HG02973 (cell line): ENCODE data around the gene SNAPIN.
"Not testable (repeated sequence)": the region's sequence is repeated elsewhere in the genome, so short reads cannot be mapped to it uniquely, and the experiment has no call there.

Experiments used
- ATAC-seq: cut with Tn5 transposase; IDR thresholded peaks from one replicate; pipeline ENCODE4 v1.9.1; 2021; ENCODE audit warnings: moderate library complexity; ENCODE audit not compliant: unreplicated experiment

The SNAPIN gene

DNA sequence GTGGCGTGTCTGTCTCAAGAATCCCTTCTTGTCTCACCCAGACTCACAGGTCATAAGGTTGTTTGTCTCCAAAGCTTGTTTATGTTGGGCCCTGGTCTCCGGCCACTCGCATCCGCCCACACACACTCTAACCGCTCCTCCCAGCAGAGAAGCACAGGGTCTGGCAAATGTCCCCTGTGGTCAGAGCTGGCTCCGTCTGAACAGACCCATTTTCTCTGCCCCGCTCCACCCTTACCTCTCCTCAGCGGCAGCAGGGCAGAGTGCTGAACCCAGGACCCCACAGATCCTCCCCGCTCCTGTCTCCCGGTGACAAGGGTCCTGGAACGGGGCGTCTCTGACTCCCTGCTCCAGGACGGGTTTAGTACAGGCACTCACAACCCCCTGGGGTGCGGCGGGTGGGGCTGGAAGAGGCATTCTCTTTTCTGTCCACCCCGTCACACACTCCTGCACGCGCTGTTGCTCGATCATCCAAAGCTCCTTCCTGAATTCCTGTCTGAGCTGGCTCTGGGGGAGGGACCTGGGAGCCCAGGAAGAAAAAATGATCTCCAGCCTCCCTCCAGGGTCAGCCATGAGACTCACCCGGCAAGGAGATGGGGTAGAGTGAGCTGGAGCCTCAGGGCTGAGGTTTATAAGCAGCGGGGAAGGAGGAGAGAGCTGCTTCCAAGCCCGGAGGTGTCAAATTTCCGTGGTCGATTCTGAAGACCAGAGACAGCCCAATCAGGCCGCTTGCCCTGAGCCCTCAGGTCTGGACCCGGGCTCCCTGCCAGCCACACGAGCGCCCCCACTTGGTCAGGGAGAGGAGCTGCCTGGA is 31.4 kb upstream of the SNAPIN start, which contains the start of gene S100A13:
Gene S100A13 (minus strand): TSS at position 602 of the 811 bp plus-strand sequence. CDS start 1,033 bp downstream, outside the sequence.
- ATAC-seq, result no peak

DNA sequence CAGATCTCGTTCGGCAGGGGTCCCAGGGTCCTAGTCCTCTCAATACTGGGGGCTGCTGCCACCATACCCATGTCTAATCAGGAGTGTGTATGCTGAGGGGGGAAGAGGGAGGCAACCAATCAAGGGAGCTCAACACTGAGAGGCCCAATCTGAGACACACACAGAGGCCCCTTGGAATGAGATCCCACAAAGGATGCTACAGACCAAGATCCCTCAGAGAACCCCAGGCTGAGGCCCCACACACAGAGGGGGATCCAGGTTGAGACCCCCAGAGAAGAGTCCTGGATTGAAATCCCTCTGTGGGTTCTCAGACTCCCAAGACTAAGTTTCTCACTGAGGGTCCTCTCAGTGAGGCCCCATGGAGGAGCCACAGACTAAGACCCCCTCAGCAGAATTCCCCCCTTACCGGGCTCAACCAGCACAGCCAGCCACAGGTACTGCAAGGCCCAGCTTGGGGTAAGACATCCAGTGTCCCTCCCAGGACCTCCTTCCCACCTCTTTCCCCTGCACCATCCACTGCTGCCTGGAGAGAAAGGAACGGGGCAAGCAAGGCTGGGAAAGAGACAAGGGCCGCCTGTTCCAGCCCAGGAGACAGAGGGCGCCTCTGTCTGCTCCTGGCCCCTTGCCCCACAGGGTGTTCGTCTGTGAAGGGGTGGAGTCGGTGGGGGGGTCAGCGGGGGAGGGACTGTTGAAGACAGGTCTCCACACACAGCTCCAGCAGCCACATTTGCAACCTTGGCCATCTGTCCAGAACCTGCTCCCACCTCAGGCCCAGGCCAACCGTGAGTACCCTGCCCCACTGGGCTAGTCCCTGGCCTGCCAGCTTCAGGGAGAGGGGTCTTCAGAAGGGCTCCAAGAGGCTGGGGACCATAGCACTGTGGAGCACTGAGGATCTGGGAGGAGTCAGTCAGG is 30.5 kb upstream of the SNAPIN start, which contains the start of gene S100A1:
Gene S100A1 (plus strand): TSS at position 720 of the 912 bp plus-strand sequence. CDS start 2,088 bp downstream, outside the sequence.
- ATAC-seq, result no peak

DNA sequence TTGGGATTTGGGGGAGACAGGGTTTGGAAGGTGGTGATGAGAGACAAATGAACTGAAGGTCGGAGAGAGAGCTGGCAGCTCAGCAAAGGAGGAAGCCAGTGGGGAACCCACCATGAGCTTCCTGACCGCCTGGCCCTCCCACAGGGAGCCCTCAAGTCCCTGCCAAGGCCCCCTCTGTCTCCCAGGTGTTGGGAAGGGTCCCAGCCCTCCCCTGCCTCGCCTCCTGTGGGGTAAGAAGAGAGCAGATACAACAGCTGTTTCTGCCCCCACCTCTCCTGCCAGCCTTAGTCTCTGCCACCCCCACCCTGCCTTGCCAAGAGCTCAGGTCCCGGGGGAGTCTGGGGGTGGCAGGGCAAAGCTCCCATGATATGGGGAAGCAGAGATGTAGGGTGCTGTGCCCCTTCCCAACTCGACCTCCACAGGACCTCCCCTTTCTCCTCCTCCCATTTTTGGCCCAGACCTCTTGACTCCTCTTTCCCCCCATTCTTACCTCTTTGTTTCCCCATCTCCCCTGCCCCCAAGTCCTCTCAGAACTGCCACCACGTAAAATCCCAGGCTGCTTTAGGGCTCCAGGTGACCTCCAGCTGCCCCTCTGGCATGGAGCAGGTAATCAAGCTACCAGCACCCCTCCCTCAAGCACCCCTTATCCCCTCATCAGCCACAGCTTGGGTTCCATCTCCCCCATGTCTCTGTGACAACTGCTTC is 29.7 kb upstream of the SNAPIN start:
- no peak for ATAC-seq

DNA sequence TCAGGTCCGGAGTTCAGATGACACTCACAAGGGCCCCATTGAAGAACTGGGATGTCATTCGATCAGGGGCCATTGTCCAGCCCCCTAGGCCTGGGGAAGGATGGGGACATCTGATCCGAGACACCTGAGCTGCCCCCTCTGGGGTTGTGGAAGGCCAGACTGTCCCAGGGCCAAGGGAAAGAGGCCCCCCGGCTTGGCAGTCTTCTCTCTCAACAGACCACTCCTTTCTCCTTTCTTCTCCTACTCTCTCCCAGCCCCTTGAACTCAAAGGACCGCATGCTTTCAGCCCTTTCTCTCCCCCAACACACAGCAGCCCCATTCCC is 29.2 kb upstream of the SNAPIN start:
- no peak for ATAC-seq

DNA sequence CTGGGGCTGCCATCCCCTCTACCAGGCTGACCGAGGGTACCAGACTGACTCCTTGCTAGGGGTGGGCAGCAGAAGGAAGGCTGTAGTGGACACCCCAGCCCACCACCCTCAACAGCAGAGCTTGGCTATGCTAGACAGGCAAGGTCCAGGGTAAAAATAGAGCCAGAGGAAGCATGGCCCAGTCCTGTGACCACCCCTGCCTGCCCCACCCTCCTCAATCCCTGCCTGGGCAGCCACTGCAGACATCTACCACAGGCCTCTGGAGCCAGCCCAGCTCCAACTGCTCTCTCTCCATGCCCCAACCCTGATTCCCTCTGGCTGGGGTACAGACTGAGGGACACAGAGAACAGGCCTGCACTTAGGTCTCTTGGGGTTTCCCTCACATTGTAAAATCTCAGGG is 28.5 kb upstream of the SNAPIN start:
- ATAC-seq, result no peak

DNA sequence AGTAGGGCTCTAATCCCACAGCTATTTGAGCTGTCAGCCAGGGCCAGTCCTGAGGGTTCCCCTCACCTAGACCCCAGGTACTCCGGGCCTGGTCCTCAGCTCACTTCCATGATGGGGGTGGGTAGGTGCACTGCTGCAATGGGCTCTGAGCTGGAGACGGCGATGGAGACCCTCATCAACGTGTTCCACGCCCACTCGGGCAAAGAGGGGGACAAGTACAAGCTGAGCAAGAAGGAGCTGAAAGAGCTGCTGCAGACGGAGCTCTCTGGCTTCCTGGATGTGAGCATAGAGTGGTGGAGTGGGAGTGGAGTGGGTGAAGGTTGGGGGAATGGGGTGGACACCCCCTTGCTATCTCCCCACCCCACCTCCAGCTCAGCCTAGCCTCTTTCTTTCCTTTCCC is 28.1 kb upstream of the SNAPIN start:
- ATAC-seq, result no peak

DNA sequence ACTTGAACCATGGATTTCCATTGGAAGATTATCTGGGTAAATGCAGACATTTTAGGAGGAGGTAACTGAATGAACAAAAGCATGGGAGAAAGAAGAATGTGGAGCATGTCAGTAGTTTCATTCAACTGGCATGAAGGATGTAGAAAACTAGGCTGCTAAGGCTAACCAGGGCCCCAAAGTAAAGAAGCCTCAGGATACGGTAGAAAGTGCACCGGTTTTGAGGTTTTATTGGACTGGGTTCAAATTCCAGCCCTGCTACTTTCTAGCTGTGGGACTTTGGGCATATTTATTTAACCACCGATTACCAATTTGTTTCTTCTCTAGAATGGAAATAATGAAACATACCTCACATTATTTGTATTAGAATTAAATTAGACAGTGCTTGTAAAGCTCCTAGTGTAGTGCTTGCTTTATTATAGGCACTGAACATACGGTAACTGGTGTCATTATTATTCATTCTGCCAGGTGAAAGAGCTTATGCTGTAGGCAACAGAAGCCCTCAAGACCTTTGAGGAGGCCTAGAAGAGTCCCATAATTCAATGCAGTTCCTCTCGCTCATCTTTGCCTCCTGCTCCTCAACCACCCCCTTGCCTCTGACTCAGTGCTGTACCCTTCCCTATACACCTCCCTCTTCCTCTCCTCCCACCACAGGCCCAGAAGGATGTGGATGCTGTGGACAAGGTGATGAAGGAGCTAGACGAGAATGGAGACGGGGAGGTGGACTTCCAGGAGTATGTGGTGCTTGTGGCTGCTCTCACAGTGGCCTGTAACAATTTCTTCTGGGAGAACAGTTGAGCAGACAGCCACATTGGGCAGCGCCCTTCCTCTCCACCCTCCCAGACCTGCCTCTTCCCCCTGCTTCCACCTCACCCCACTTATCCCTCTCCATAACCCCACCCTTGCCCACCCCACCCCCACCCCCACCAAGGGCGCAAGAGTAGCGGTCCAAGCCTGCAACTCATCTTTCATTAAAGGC is 27.2 kb upstream of the SNAPIN start:
- no peak for ATAC-seq

DNA sequence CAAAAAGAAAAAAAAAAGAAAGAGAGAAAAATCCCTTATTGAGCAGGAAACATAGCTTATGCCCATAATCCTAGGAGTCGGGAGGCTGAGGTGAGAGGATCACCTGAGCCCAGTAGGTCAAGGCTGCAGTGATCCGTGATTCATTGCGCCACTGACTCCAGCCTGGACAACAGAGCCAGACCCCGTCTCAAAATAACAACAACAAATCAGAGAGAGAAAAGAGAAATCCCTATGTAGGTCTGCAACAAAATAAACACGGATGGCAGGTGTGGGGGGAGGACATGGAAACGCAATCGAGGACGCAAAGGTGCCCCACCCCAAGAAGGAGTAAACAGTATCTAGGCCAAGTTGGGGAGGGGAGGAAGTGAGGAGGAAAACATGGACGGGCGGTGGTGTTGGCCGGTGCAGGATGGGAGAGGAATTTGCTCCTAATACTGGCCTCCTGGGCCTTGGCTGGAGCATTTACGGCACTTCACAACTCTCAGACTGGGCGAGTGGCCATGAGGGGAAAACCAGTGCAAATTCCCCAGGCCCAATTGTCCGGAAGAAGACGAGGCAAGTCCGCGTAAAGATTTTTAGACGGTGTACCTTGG is 25.2 kb upstream of the SNAPIN start:
- no peak for ATAC-seq

DNA sequence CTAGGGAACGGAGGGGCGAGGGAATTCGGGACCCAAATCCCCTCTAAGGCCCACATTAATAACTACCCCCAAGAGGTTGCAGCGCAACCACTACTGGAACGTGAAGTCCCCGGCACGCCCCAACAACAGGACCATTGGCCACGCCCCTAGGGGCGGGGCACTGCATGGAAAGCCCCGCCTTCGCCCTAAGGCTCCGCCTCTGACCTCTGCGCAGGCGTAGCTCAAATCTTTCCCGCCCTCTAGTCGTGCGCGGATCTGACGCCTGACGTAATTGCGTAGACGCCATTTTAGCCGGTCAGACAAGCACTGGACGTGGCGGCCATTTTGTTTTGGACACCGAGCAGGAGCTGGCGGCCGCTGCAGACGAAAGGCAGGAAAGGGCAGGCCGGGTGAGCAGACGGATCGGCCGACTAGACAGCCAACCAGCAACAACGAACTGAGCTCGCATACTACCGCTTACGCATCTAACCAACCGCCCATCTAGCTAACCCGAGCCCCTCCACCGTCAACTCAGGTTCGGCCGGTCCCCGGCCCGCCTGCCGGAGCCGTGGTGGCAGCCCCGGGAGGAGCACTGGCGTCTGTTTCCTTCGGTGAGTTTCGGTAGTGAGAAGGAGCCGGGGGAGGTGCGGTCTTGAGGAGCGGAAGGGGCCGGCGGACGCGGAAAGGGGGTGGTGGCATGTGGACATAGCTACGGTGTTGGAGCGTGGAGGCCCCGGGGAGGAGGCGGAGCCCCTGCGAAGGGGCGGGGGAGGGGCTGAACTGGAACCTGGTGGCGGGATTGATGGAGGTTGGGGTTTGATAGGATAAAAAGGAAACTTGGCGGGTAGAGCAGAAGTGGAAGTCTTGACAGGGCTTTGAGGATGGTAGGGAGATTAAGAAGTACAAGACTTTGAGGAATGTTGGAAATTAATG is 24.5 kb upstream of the SNAPIN start, which contains the start of gene CHTOP:
Gene CHTOP (plus strand): TSS at position 313 of the 912 bp plus-strand sequence. CDS start 2,523 bp downstream, outside the sequence.
- peak; percentile 72 for ATAC-seq

DNA sequence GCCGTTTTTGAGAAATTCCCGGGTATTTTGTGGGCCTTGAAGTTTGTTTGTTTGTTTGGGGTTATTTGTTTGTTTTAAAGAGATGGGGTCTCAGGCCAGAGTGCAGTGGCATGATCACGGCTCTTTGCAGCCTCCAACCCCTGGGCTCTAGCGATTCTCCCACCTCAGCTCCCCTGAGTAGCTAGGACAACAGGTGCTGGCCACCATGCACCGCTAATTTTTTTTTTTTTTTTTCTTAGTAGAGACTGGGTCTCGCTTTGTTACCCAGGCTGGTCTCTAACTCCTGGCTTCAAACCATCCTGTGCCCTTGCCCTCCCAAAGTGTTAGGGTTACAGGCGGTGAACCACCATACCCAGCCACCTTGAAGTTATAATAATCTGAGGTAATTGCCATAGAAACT is 22.6 kb upstream of the SNAPIN start:
- no peak for ATAC-seq

DNA sequence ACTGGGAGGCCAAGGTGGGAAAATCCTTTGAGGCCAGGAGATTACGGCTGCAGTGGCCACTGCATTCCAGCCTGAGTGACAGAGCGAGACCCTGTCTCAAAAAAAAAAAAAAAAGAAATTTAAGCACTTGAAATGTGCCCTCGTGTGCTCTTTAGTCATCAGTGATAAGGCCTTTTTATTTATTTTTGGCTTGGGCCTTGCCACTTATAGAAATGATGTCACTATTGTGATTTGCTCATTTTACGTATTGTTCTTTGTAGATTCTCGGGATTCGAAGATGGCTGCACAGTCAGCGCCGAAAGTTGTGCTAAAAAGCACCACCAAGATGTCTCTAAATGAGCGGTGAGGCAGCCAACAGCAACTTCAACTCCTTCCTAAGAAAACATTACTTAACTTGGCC is 22.2 kb upstream of the SNAPIN start:
- ATAC-seq, result no peak

DNA sequence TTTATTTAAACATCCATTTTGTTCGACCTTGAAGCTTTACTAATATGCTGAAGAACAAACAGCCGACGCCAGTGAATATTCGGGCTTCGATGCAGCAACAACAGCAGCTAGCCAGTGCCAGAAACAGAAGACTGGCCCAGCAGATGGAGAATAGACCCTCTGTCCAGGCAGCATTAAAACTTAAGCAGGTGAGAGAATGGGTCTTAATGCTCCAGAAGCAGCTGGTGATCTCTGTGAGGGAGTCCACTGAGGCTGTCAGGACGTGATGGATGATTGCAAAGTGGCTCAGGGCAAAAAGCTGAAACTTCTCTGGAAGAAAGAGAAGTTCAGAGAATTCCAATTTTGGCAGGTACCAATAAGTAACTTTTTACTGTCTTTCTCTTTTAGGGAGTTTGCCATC is 20.2 kb upstream of the SNAPIN start:
- no peak for ATAC-seq

DNA sequence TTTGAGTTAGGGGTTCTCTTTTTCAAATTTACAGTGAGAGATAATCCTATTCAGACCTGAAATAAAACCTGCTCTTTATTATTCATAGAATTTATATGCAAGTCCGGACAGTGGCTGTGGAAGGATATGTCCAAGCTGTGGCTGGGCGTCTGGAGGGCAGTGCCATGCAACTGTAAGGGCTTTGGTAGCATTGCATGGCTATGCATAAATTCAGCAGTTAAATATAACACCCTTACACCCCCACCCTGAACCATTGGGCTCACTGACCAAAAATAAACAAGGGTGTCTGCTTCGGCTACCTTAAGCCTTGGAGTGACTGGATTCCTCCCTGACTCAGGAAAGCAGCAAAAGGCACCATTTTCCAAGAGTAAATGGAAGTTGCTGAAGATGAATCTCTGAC is 19.2 kb upstream of the SNAPIN start:
- ATAC-seq, result no peak

DNA sequence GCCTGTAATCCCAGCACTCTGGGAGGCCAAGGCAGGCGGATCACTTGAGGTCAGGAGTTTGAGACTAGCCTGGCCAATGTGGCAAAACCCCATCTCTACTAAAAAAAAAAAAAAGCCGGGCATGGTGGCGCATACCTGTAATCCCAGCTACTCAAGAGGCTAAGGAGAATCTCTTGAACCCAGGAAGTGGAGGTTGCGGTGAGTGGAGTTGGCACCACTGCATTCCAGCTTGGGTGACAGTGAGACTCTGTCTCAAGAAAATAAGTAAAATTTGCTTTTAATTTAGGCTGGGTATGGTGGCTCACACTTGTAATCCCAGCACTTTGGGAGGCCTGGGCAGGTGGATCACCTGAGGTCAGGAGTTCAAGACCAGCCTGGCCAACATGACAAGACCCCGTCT is 18.3 kb upstream of the SNAPIN start:
- ATAC-seq, result not testable (repeated sequence)

DNA sequence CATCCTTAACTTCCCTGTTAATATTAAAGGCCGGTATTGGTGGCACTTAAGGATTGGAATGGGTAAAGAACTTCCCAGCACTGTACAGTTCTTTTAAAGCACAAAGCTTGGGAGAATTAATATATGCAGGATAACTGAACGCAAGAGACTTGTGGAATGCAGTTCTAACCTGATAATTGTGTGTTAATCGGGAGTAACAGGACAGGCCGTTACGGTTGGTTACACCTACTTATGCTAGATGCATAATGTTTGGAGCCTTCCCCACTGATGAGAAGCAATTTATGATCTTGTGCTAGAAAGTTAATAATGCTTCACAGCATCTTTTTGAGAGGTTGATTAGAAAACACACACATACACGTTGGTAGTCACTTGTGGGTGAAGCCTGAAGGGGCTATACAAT is 17.6 kb upstream of the SNAPIN start:
- ATAC-seq, result no peak

DNA sequence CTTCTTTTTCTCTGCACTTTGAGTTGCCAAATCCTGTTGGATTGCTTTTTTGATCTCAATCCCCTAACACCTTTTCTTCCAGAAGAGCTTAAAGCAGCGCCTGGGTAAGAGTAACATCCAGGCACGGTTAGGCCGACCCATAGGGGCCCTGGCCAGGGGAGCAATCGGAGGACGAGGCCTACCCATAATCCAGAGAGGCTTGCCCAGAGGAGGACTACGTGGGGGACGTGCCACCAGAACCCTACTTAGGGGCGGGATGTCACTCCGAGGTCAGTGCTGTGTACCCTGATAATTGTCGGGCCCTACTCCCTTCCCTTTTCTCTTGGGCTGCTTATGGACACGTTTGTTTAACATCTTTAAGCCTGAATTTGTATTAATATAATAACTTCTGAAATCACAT is 16.3 kb upstream of the SNAPIN start:
- ATAC-seq, result no peak

DNA sequence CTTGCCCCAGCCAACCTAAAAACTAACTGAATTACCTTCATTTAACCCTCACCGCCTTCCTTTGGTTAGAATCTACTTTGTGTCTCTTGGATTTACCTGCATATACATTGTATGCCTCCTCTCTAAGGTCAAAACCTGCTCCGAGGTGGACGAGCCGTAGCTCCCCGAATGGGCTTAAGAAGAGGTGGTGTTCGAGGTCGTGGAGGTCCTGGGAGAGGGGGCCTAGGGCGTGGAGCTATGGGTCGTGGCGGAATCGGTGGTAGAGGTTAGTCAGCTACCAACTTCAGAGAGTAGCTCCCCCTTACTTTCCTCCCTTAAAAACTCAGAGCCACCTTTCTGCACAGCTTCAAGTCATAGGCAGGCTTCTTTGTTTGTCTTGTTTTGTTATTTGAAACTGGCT is 15.4 kb upstream of the SNAPIN start:
- ATAC-seq, result no peak

DNA sequence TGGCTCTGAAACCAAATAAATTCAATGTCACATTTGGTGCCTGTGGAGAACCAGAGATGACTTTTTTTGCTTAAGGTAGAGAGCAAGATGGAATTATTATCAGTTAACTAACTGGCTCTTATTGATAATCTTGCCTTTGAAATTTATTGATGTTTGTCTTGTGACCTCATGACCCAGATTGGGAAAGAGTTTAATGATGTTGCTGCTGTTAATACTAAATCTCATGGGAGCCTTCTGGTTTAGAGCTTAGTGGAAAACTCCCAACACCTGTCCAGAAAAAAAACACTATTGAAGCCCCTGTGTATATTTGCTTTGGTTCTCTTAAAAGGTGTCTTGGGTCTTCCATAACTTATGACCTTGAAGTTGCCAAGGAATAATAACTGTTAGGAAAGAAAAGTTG is 14.7 kb upstream of the SNAPIN start:
- no peak for ATAC-seq
